ENCODE results near the gene CNOT6. TPM values are rescaled to one million over a fixed set of nuclear protein-coding genes. Genes with fewer than 3 reads are reported as not detected.

The CNOT6 gene
- total and polyA plus RNA-seq, 4 donors = 8.7 to 51.1 (median 14.8) TPM

GRCh38 chr5:180621311-180621710 is 127.1 kb downstream of the CNOT6 start:
- TF ChIP-seq CTCF (IDR thresholded peaks at IDR 0.05; ENCODE audit: control extremely low read depth, extremely low read depth) = no peak
- DNase-seq = no peak

GRCh38 chr5:180622910-180623309 is 128.7 kb downstream of the CNOT6 start:
- no peak for ATAC-seq (ENCODE audit: insufficient read depth, low FRiP score)
- DNase-seq = no peak
- Histone ChIP-seq H3K36me3 (ENCODE audit: control insufficient read depth in 4 of 4, insufficient read depth in 4 of 4, low read length in 4 of 4) (peaks cover 0 to 12% (median 0%) of the 10 kb centered on the region in 4 donors), H3K9ac (ENCODE audit: insufficient read depth in 1 of 2, low read length in 2 of 2) (no peak overlapping the region), H3K27ac (ENCODE audit: low read depth in 1 of 2, low read length in 1 of 2) (peak overlapping the region in 1 of 2 donors; percentile 15), H3K4me1 (ENCODE audit: control insufficient read depth in 5 of 5, insufficient read depth in 5 of 5, low read length in 5 of 5) (peaks cover 0 to 20% (median 0%) of the 10 kb centered on the region in 5 donors), H3K9me3 (ENCODE audit: control insufficient read depth in 4 of 4, insufficient read depth in 3 of 4, low read length in 3 of 4) (no peaks in the 10 kb centered on the region), H3K4me3 (no peak overlapping the region), H3K27me3 (ENCODE audit: control insufficient read depth in 3 of 3, insufficient read depth in 3 of 3, low read length in 2 of 3) (peaks cover 0 to 5% (median 0%) of the 10 kb centered on the region in 3 donors)
- 83 to 91% methylated on average over 6 of the region's 6 CpGs for WGBS, 2 donors
- no peak for TF ChIP-seq CTCF (IDR thresholded peaks at IDR 0.05; ENCODE audit: control extremely low read depth, extremely low read depth)

More at GRCh38 chr5:180621311-180621710, 127.1 kb downstream of the CNOT6 start:
- ATAC-seq (ENCODE audit: insufficient read depth, low FRiP score) = no peak
- Histone ChIP-seq H3K9ac (ENCODE audit: insufficient read depth in 1 of 2, low read length in 2 of 2) (no peak overlapping the region), H3K4me1 (ENCODE audit: control insufficient read depth in 5 of 5, insufficient read depth in 5 of 5, low read length in 5 of 5) (peaks cover 0 to 16% (median 0%) of the 10 kb centered on the region in 5 donors), H3K9me3 (ENCODE audit: control insufficient read depth in 4 of 4, insufficient read depth in 3 of 4, low read length in 3 of 4) (no peaks in the 10 kb centered on the region), H3K4me3 (no peak overlapping the region), H3K27ac (ENCODE audit: low read depth in 1 of 2, low read length in 1 of 2) (no peak overlapping the region), H3K36me3 (ENCODE audit: control insufficient read depth in 4 of 4, insufficient read depth in 4 of 4, low read length in 4 of 4) (peaks cover 0 to 16% (median 0%) of the 10 kb centered on the region in 4 donors), H3K27me3 (ENCODE audit: control insufficient read depth in 3 of 3, insufficient read depth in 3 of 3, low read length in 2 of 3) (peaks cover 0 to 5% (median 0%) of the 10 kb centered on the region in 3 donors)
- 83 to 96% methylated on average over 32 of the region's 32 CpGs for WGBS, 2 donors

- Histone ChIP-seq H3K27ac (ENCODE audit: low read depth in 1 of 2, low read length in 1 of 2) (peak overlapping the region in 1 of 2 donors; percentile 52), H3K4me1 (ENCODE audit: control insufficient read depth in 5 of 5, insufficient read depth in 5 of 5, low read length in 5 of 5) (peaks cover 0 to 20% (median 0%) of the 10 kb centered on the region in 5 donors), H3K9ac (ENCODE audit: insufficient read depth in 1 of 2, low read length in 2 of 2) (no peak overlapping the region), H3K9me3 (ENCODE audit: control insufficient read depth in 4 of 4, insufficient read depth in 3 of 4, low read length in 3 of 4) (no peaks in the 10 kb centered on the region), H3K4me3 (no peak overlapping the region), H3K27me3 (ENCODE audit: control insufficient read depth in 3 of 3, insufficient read depth in 3 of 3, low read length in 2 of 3) (peaks cover 0 to 5% (median 0%) of the 10 kb centered on the region in 3 donors), H3K36me3 (ENCODE audit: control insufficient read depth in 4 of 4, insufficient read depth in 4 of 4, low read length in 4 of 4) (peaks cover 0 to 13% (median 0%) of the 10 kb centered on the region in 4 donors)
- peak in 2 of 3 donors; percentile 26 to 42 for DNase-seq
- 65 to 66% methylated on average over 9 to 10 of the region's 10 CpGs for WGBS, 2 donors
- no peak for TF ChIP-seq CTCF (IDR thresholded peaks at IDR 0.05; ENCODE audit: control extremely low read depth, extremely low read depth)
- ATAC-seq (ENCODE audit: insufficient read depth, low FRiP score) = no peak
These were observed 129.2 kb downstream of the CNOT6 start for GRCh38 chr5:180623411-180623834.

GRCh38 chr5:180623844-180624243 is 129.7 kb downstream of the CNOT6 start:
- ATAC-seq (ENCODE audit: insufficient read depth, low FRiP score) = no peak
- H3K9me3 ChIP-seq (ENCODE audit: control insufficient read depth in 4 of 4, insufficient read depth in 3 of 4, low read length in 3 of 4) = no peaks in the 10 kb centered on the region
- peak overlapping the region in 1 of 2 donors; percentile 52 for H3K27ac ChIP-seq (ENCODE audit: low read depth in 1 of 2, low read length in 1 of 2)
- WGBS, 2 donors = 80 to 93% methylated on average over 15 of the region's 15 CpGs
- TF ChIP-seq CTCF (IDR thresholded peaks at IDR 0.05; ENCODE audit: control extremely low read depth, extremely low read depth) = no peak
- H3K9ac ChIP-seq (ENCODE audit: insufficient read depth in 1 of 2, low read length in 2 of 2) = no peak overlapping the region
- H3K4me1 ChIP-seq (ENCODE audit: control insufficient read depth in 5 of 5, insufficient read depth in 5 of 5, low read length in 5 of 5) = peaks cover 0 to 20% (median 0%) of the 10 kb centered on the region in 5 donors
- H3K27me3 ChIP-seq (ENCODE audit: control insufficient read depth in 3 of 3, insufficient read depth in 3 of 3, low read length in 2 of 3) = peaks cover 0 to 5% (median 0%) of the 10 kb centered on the region in 3 donors
- H3K4me3 ChIP-seq = no peak overlapping the region
- no peak for DNase-seq
- H3K36me3 ChIP-seq (ENCODE audit: control insufficient read depth in 4 of 4, insufficient read depth in 4 of 4, low read length in 4 of 4) = peaks cover 0 to 13% (median 0%) of the 10 kb centered on the region in 4 donors

All from lung (tissue), 12 donors.